H9 (cell line): Measurements from ENCODE around the gene MC1R. TPM values are rescaled to one million over a fixed set of nuclear protein-coding genes. Genes with fewer than 3 reads are reported as not detected.

Source experiments
- DNase-seq: peaks from one replicate; pipeline ENCODE4 v3.0.0-alpha.2; 2017
- H2AFZ ChIP-seq: one replicate; pipeline ENCODE4 v1.6.1; 2013; ENCODE audit warnings: mild to moderate bottlenecking, low read length, control low read depth, moderate library complexity
- H2AK5ac ChIP-seq: 2 replicates; pipeline ENCODE4 v1.6.1; 2013; ENCODE audit warnings: low read length, control low read depth, mixed read lengths; ENCODE audit not compliant: insufficient read length
- H2BK120ac ChIP-seq: one replicate; pipeline ENCODE4 v1.6.1; 2013; ENCODE audit warnings: low read depth, mild to moderate bottlenecking, low read length, control low read depth, inconsistent platforms; ENCODE audit not compliant: poor library complexity, severe bottlenecking
- H2BK12ac ChIP-seq: 2 replicates; pipeline ENCODE4 v1.6.1; 2013; ENCODE audit warnings: low read length, control low read depth, mixed read lengths, low read depth; ENCODE audit not compliant: insufficient read length
- H2BK15ac ChIP-seq: 2 replicates; pipeline ENCODE4 v1.6.1; 2013; ENCODE audit warnings: low read depth, low read length, control low read depth
- H2BK20ac ChIP-seq: one replicate; pipeline ENCODE4 v1.6.1; 2013; ENCODE audit warnings: low read depth, mild to moderate bottlenecking, low read length, control low read depth, inconsistent platforms; ENCODE audit not compliant: poor library complexity, severe bottlenecking
- H2BK5ac ChIP-seq: 2 replicates; pipeline ENCODE4 v1.6.1; 2013; ENCODE audit warnings: low read length, control low read depth, mixed read lengths; ENCODE audit not compliant: insufficient read length
- H3K14ac ChIP-seq: 2 replicates; pipeline ENCODE4 v1.6.1; 2013; ENCODE audit warnings: low read length, control low read depth; ENCODE audit not compliant: insufficient read depth
- H3K18ac ChIP-seq: 2 replicates; pipeline ENCODE4 v1.6.1; 2013; ENCODE audit warnings: low read depth, mild to moderate bottlenecking, mixed read lengths, low read length, control low read depth; ENCODE audit not compliant: insufficient read length
- H3K23ac ChIP-seq: 2 replicates; pipeline ENCODE4 v1.6.1; 2013; ENCODE audit warnings: low read length, control low read depth, mixed read lengths, low read depth; ENCODE audit not compliant: insufficient read length
- H3K23me2 ChIP-seq: 2 replicates; pipeline ENCODE4 v1.6.1; 2013; ENCODE audit warnings: low read depth, mild to moderate bottlenecking, mixed read lengths, low read length, control low read depth; ENCODE audit not compliant: insufficient read length, poor library complexity, severe bottlenecking
- H3K27ac ChIP-seq: 2 replicates; pipeline ENCODE4 v1.5.1; 2013; ENCODE audit warnings: low read length, control low read depth, mixed read lengths, low read depth; ENCODE audit not compliant: insufficient read length
- H3K27me3 ChIP-seq: 2 replicates; pipeline ENCODE4 v1.6.1; 2013; ENCODE audit warnings: low read length, control low read depth, inconsistent platforms; ENCODE audit not compliant: insufficient read depth
- H3K4ac ChIP-seq: 2 replicates; pipeline ENCODE4 v1.6.1; 2013; ENCODE audit warnings: low read depth, mild to moderate bottlenecking, control low read depth, inconsistent platforms, low read length, moderate library complexity
- H3K4me1 ChIP-seq: 2 replicates; pipeline ENCODE4 v1.6.1; 2013; ENCODE audit warnings: low read length, control low read depth, inconsistent platforms; ENCODE audit not compliant: insufficient read depth
- H3K4me2 ChIP-seq: 2 replicates; pipeline ENCODE4 v1.6.1; 2013; ENCODE audit warnings: low read length, control low read depth, mixed read lengths; ENCODE audit not compliant: insufficient read length, insufficient read depth
- H3K56ac ChIP-seq: 2 replicates; pipeline ENCODE4 v1.6.1; 2013; ENCODE audit warnings: low read depth, mild to moderate bottlenecking, mixed read lengths, low read length, control low read depth; ENCODE audit not compliant: insufficient read length
- H3K79me1 ChIP-seq: 2 replicates; pipeline ENCODE4 v1.6.1; 2013; ENCODE audit warnings: low read depth, mild to moderate bottlenecking, moderate library complexity, low read length, control low read depth, inconsistent platforms; ENCODE audit not compliant: insufficient read depth, poor library complexity, severe bottlenecking
- H3K79me2 ChIP-seq: 2 replicates; pipeline ENCODE4 v1.6.1; 2013; ENCODE audit warnings: low read length, control low read depth, inconsistent platforms; ENCODE audit not compliant: insufficient read depth
- H3K9ac ChIP-seq: 2 replicates; pipeline ENCODE4 v1.6.1; 2013; ENCODE audit warnings: low read length, control low read depth, mixed read lengths; ENCODE audit not compliant: insufficient read length; ENCODE audit errors: extremely low read depth
- H3K9me3 ChIP-seq: one replicate; pipeline ENCODE4 v1.6.1; 2013; ENCODE audit warnings: low read depth, low read length, inconsistent platforms; ENCODE audit not compliant: control insufficient read depth
- H3T11ph ChIP-seq: one replicate; pipeline ENCODE4 v1.6.1; 2013; ENCODE audit warnings: mild to moderate bottlenecking, low read length, control low read depth, inconsistent platforms
- H4K20me1 ChIP-seq: one replicate; pipeline ENCODE4 v1.6.1; 2013; ENCODE audit not compliant: control insufficient read depth, insufficient read length, insufficient read depth
- H4K5ac ChIP-seq: 2 replicates; pipeline ENCODE4 v1.6.1; 2013; ENCODE audit warnings: low read depth, mild to moderate bottlenecking, mixed read lengths, low read length, control low read depth; ENCODE audit not compliant: insufficient read length
- H4K8ac ChIP-seq: replicated peaks from 2 replicates; pipeline ENCODE4 v1.6.1; 2013; ENCODE audit warnings: low read length, control low read depth, mixed read lengths, low read depth; ENCODE audit not compliant: insufficient read length
- H4K91ac ChIP-seq: 2 replicates; pipeline ENCODE4 v1.6.1; 2013; ENCODE audit warnings: low read depth, mild to moderate bottlenecking, moderate library complexity, mixed read lengths, low read length, control low read depth; ENCODE audit not compliant: insufficient read length
- H3K27ac Mint-ChIP-seq, 3 experiments: 2 replicates in 2 of 3; 3 replicates in 1 of 3; pipeline ENCODE4 v1.8.0; 2020 to 2021; ENCODE audit warnings: mixed read lengths in 3 of 3, mild to moderate bottlenecking in 1 of 3, moderate library complexity in 1 of 3
- H3K27me3 Mint-ChIP-seq: 2 replicates; pipeline ENCODE4 v1.8.0; 2021; ENCODE audit warnings: low read depth, mild to moderate bottlenecking, moderate library complexity, mixed read lengths
- H3K36me3 Mint-ChIP-seq, 3 experiments: 2 replicates in 2 of 3; 3 replicates in 1 of 3; pipeline ENCODE4 v1.8.0; 2020 to 2021; ENCODE audit warnings: low read depth in 3 of 3, mixed read lengths in 3 of 3; ENCODE audit not compliant: insufficient read depth in 1 of 3
- H3K4me1 Mint-ChIP-seq, 2 experiments: 2 replicates each; pipeline ENCODE4 v1.8.0; 2020; ENCODE audit warnings: mixed read lengths in 2 of 2
- H3K4me3 Mint-ChIP-seq, 2 experiments: 2 replicates in 1 of 2; 3 replicates in 1 of 2; pipeline ENCODE4 v1.8.0; 2020 to 2021; ENCODE audit warnings: mild to moderate bottlenecking in 2 of 2, mixed read lengths in 2 of 2, moderate library complexity in 1 of 2
- H3K9me3 Mint-ChIP-seq, 2 experiments: 2 replicates in 1 of 2; 3 replicates in 1 of 2; pipeline ENCODE4 v1.8.0; 2020; ENCODE audit warnings: mild to moderate bottlenecking in 2 of 2, mixed read lengths in 2 of 2, moderate library complexity in 1 of 2
- CTCF ChIP-seq: fragments of 200-600 bp; sonication (generic); conservative IDR thresholded peaks from 3 replicates; pipeline ENCODE4 v1.8.0; 2021; ENCODE audit warnings: antibody characterized with exemption, mild to moderate bottlenecking
- WGBS: extraction: QIAGEN DNeasy Blood & Tissue Kit; methylation state at CpG from one replicate; pipeline ENCODE4 v1.1.7; 2013; ENCODE audit warnings: missing lambda C conversion rate, low lambda C conversion rate, mixed read lengths; ENCODE audit not compliant: insufficient read length; ENCODE audit errors: extremely low coverage; 5-methylcytosine and 5-hydroxymethylcytosine counted together
- total RNA-seq: library from RNA; stranded (reverse); gene quantifications from 2 replicates; pipeline ENCODE4 v1.2.1, GENCODE V29; 2021

The MC1R gene
- total RNA-seq, 1 experiment from 2014 or later: 4.7 TPM

GRCh38 chr16:89917773-89918452, 749 bp upstream of the MC1R start:
- Mint-ChIP-seq H3K27ac (no peak overlapping the region), H3K4me3 (peak overlapping the region; percentile 66 to 78), H3K36me3 (peaks cover 0 to 12% (median 5%) of the 10 kb centered on the region in 3 experiments; a peak in 5 of 7 replicates), H3K4me1 (peaks cover 25 to 34% of the 10 kb centered on the region in 2 experiments), H3K27me3 (peaks cover 20% of the 10 kb centered on the region), H3K9me3 (no peaks in the 10 kb centered on the region; a peak in 1 of 5 replicates)
- peaks cover 18% of the 10 kb centered on the region for H3K23me2 ChIP-seq
- H3K9me3 ChIP-seq: no peaks in the 10 kb centered on the region
- DNase-seq: peak; percentile 77
- no peak overlapping the region for H2BK20ac ChIP-seq
- no peak overlapping the region for H2BK5ac ChIP-seq
- no peaks in the 10 kb centered on the region for H3K27me3 ChIP-seq
- TF ChIP-seq CTCF: no peak
- no peak overlapping the region for H3T11ph ChIP-seq
- no peaks in the 10 kb centered on the region for H3K79me1 ChIP-seq
- H3K27ac ChIP-seq: no peak overlapping the region
- H2AK5ac ChIP-seq: no peak overlapping the region
- no peaks in the 10 kb centered on the region for H4K20me1 ChIP-seq
- no peak overlapping the region for H2BK120ac ChIP-seq
- peak overlapping the region; percentile 17 for H3K4me2 ChIP-seq
- no peak overlapping the region for H3K4ac ChIP-seq
- H3K18ac ChIP-seq: no peak overlapping the region
- no peaks in the 10 kb centered on the region for H3K79me2 ChIP-seq
- WGBS: no CpG with 5 or more reads among the region's 39 CpGs
- no peak overlapping the region for H2BK15ac ChIP-seq
- H4K8ac ChIP-seq: no peak overlapping the region
- no peak overlapping the region for H3K14ac ChIP-seq
- H3K4me1 ChIP-seq: no peaks in the 10 kb centered on the region; the same call in 1 of the 2 replicates
- H3K56ac ChIP-seq: no peak overlapping the region
- H3K23ac ChIP-seq: no peak overlapping the region
- H4K5ac ChIP-seq: no peak overlapping the region
- no peak overlapping the region for H3K9ac ChIP-seq
- no peak overlapping the region for H2BK12ac ChIP-seq
- no peak overlapping the region for H4K91ac ChIP-seq
- no peak overlapping the region for H2AFZ ChIP-seq
